GM20000 (cell line): ENCODE data around the gene KCNE4.

Experiments used
- DNase-seq: peaks from one replicate; pipeline ENCODE4 v3.0.0; 2012; ENCODE audit warnings: low spot score
- TF ChIP-seq, protein P1 (sequence below): IDR thresholded peaks from 2 replicates; pipeline ENCODE4 v1.5.1; 2012; ENCODE audit warnings: mild to moderate bottlenecking, control low read depth; ENCODE audit errors: extremely low read depth, missing control alignments

Gene KCNE4

GRCh38 chr2:223029287-223029686 lies 22.7 kb upstream of the KCNE4 start:
- TF ChIP-seq, protein P1, sequence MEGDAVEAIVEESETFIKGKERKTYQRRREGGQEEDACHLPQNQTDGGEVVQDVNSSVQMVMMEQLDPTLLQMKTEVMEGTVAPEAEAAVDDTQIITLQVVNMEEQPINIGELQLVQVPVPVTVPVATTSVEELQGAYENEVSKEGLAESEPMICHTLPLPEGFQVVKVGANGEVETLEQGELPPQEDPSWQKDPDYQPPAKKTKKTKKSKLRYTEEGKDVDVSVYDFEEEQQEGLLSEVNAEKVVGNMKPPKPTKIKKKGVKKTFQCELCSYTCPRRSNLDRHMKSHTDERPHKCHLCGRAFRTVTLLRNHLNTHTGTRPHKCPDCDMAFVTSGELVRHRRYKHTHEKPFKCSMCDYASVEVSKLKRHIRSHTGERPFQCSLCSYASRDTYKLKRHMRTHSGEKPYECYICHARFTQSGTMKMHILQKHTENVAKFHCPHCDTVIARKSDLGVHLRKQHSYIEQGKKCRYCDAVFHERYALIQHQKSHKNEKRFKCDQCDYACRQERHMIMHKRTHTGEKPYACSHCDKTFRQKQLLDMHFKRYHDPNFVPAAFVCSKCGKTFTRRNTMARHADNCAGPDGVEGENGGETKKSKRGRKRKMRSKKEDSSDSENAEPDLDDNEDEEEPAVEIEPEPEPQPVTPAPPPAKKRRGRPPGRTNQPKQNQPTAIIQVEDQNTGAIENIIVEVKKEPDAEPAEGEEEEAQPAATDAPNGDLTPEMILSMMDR, result no peak
- DNase-seq, result no peak

DNA sequence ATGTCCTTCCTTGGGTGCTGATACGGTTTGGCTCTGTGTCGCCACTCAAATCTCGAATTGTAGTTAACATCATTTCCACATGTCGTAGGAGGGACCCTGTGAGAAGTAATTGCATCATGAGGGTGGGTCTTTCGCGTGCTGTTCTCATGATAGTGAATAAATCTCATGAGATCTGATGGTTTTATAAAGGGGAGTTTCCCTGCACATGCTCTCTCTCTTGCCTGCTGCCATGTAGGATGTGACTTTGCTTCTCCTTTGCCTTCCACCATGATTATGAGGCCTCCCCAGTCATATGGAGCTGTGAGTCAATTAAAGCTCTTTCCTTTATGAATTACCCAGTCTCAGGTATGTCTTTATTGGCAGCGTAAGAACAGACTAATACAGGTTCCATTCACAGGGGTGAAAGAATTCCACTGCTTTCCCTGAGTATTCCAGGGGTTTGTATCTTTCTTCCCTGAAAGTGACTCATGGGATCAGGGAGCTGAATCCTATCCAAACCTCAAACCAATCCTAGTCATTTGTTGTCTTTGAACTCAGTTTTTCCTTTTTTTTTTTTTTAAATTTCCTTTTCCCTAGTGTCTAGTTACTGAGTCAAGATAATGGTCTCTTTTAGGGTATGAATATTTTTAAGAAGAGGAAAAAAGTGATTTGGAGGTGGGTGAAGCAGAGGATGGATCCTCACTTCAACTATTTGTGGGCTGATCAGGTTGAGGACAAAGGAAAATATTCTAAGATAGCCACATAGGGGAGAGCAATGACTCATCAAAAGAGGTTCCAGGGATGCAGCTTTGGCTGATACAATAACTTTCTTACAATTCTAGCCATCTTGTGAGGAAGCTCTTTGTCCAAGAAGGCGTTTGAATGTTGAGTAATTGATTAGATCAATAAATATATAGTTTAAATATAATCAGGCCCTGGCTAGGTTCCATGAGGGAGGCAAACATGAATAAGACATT lies 19.5 kb upstream of the KCNE4 start:
- DNase-seq, result no peak
- TF ChIP-seq, protein P1, result no peak

DNA sequence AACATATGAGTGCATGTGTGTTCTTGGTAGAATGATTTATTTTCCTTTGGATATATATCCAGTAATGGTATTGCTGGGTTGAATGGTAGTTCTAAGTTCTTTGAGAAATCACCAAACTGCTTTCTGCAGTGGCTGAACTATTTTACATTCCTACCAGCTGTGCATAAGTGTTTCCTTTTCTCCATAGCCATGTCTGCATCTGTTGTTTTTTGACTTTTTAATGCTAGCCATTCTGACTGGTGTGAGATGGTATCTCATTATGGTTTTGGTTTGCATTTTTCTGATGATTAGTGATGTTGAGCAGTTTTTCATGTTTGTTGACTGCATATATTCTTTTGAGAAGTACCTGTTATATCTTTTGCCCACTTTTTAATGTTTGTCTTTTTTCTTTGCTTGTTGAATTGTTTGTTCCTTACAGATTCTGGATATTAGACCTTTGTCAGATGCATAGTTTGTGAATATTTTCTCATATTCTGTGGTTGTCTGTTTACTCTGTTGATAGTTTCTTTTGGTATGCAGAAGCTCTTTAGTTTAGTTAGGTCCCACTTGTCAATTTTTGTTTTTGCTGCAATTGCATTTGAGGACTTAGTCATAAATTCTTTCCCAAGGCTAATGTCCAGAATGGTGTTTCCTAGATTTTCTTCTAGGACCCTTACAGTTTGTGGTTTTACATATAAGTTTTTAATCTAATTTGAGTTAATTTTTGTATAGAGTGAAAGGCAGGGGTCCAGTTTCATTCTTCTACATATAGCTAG lies 17.6 kb upstream of the KCNE4 start:
- DNase-seq, result no peak
- TF ChIP-seq, protein P1, result no peak

- TF ChIP-seq, protein P1, result no peak
- no peak for DNase-seq
Measured at GRCh38 chr2:223036790-223037444, 15.1 kb upstream of the KCNE4 start.

GRCh38 chr2:223037445-223037800 lies 14.6 kb upstream of the KCNE4 start:
- no peak for DNase-seq
- TF ChIP-seq, protein P1, result no peak

DNA sequence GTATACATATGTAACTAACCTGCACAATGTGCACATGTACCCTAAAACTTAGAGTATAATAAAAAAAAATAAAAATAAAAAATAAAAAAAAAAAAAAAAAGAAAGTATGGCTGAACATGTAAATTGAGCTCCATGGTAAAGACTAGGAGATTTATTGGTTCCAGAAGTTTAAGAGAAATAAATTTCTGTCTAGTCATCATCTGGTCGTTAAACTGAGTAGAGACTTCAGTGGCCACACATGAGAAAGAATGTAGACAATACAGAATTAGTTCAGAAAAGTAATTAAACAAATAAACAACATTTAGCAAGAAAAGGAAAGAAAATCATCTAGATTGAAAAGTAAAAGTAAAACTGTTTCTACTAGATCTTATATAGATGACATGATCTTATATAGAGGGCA lies 12.4 kb upstream of the KCNE4 start:
- TF ChIP-seq, protein P1, result no peak
- DNase-seq, result no peak
